ENCODE data around the gene ZNF32.

DNA sequence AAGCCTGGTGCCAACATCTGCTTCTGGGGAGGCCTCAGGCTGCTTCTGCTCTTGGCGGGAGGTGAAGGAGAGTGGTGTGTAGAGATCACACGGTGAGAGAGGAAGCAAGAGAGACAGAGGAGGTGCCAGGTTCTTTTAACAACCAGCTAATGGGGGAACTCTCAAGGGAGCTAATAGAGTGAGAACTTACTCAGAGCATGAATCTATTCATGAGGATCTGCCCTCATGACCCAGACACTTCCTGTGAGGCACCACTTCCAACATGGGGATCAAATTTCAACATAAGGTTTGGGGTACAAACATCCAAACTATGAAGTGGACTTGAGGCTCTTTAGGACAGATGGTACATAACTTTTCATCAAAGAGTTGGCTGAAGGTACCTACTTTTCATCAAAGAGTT lies 5.1 kb upstream of the ZNF32 start:
- TF ChIP-seq, protein P1, sequence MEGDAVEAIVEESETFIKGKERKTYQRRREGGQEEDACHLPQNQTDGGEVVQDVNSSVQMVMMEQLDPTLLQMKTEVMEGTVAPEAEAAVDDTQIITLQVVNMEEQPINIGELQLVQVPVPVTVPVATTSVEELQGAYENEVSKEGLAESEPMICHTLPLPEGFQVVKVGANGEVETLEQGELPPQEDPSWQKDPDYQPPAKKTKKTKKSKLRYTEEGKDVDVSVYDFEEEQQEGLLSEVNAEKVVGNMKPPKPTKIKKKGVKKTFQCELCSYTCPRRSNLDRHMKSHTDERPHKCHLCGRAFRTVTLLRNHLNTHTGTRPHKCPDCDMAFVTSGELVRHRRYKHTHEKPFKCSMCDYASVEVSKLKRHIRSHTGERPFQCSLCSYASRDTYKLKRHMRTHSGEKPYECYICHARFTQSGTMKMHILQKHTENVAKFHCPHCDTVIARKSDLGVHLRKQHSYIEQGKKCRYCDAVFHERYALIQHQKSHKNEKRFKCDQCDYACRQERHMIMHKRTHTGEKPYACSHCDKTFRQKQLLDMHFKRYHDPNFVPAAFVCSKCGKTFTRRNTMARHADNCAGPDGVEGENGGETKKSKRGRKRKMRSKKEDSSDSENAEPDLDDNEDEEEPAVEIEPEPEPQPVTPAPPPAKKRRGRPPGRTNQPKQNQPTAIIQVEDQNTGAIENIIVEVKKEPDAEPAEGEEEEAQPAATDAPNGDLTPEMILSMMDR (IDR thresholded peaks at IDR 0.05) = no peak
- TF ChIP-seq POLR2A (IDR thresholded peaks at IDR 0.05) = no peak

All from breast epithelium (tissue), 3 donors.